GM10266 (cell line): ENCODE data around the gene SLC38A1.
"Not testable (repeated sequence)": the region's sequence is repeated elsewhere in the genome, so short reads cannot be mapped to it uniquely, and the experiment has no call there.

Experiments
- DNase-seq: peaks from one replicate; pipeline ENCODE4 v3.0.0; 2012; ENCODE audit errors: extremely low spot score
- CTCF ChIP-seq: IDR thresholded peaks from 2 replicates; pipeline ENCODE4 v1.5.1; 2012; ENCODE audit warnings: mild to moderate bottlenecking, low read depth; ENCODE audit not compliant: control insufficient read depth, insufficient read depth; ENCODE audit errors: missing control alignments

The SLC38A1 gene

GRCh38 chr12:46206471-46206870, 62.4 kb downstream of the SLC38A1 start:
- no peak for TF ChIP-seq CTCF
- no peak for DNase-seq

GRCh38 chr12:46205294-46205693, 63.5 kb downstream of the SLC38A1 start:
- DNase-seq: no peak
- no peak for TF ChIP-seq CTCF

- DNase-seq: no peak
- TF ChIP-seq CTCF: no peak
Observed at GRCh38 chr12:46201284-46201789, 67.5 kb downstream of the SLC38A1 start.

GRCh38 chr12:46200551-46200950, 68.3 kb downstream of the SLC38A1 start:
- no peak for DNase-seq
- no peak for TF ChIP-seq CTCF

- TF ChIP-seq CTCF: no peak
- no peak for DNase-seq
Observed at GRCh38 chr12:46198913-46199312, 69.9 kb downstream of the SLC38A1 start.

- no peak for TF ChIP-seq CTCF
Observed at GRCh38 chr12:46197883-46198282, 71.0 kb downstream of the SLC38A1 start.

GRCh38 chr12:46190533-46190932, 78.3 kb downstream of the SLC38A1 start:
- DNase-seq: not testable (repeated sequence)

More at GRCh38 chr12:46197883-46198282, 71.0 kb downstream of the SLC38A1 start:
- DNase-seq: no peak

- no peak for TF ChIP-seq CTCF
- DNase-seq: no peak
Observed at GRCh38 chr12:46188170-46188569, 80.7 kb downstream of the SLC38A1 start.
